ENCODE results near the gene AVPR1B. TPM values are rescaled to one million over a fixed set of nuclear protein-coding genes. Genes with fewer than 3 reads are reported as not detected.

The AVPR1B gene
- total RNA-seq, 1 experiment from 2014 or later = 0.22 TPM

GRCh38 chr1:206105464-206105995 is 11.7 kb downstream of the AVPR1B start:
- no peak for TF ChIP-seq EZH2phosphoT487 (IDR thresholded peaks at IDR 0.05; ENCODE audit: borderline replicate concordance, low read length)
- TF ChIP-seq EZH2 (IDR thresholded peaks at IDR 0.05; ENCODE audit: low read length, unreplicated experiment) = no peak
- no peak for TF ChIP-seq CTCF (conservative IDR thresholded peaks at IDR 0.05; ENCODE audit: low read depth, low read length)
- Histone ChIP-seq H3K27ac (ENCODE audit: low read length) (no peak overlapping the region), H3F3A (ENCODE audit: low read length, unreplicated experiment) (no peaks in the 10 kb centered on the region), H3K79me2 (ENCODE audit: low read length) (no peaks in the 10 kb centered on the region), H3K4me3 (ENCODE audit: low read length) (no peak overlapping the region), H3K36me3 (ENCODE audit: low read depth, low read length) (no peaks in the 10 kb centered on the region), H3K27me3 (ENCODE audit: low read length) (peaks cover 24% of the 10 kb centered on the region), H3K4me1 (ENCODE audit: insufficient read depth, low read length) (no peaks in the 10 kb centered on the region), H2AFZ (ENCODE audit: low read length) (no peak overlapping the region), H3K4me2 (ENCODE audit: low read length) (no peak overlapping the region), H4K20me1 (ENCODE audit: low read length) (no peaks in the 10 kb centered on the region), H3K9ac (ENCODE audit: low read length) (no peak overlapping the region), H3K9me2 (replicated peaks; ENCODE audit: low read length) (no peaks in the 10 kb centered on the region), H3K9me3 (ENCODE audit: low read length) (no peaks in the 10 kb centered on the region)
- ChIA-PET POLR2A (ENCODE audit: unreplicated experiment) (no interaction called here), CTCF (interaction anchor here (1.0 to 1.9 kb wide), 4 partner anchors 63 to 187 kb away, joined by 3 to 17 read pairs (median 8); no protein-coding TSS in a partner anchor)
- ATAC-seq (no peak), DNase-seq (peak; percentile 38)
- intact Hi-C loops (cut with micrococcal nuclease) = no loop called here
- BruUV-seq (replicated peaks) = no TSS peak

- H3K36me3 ChIP-seq (ENCODE audit: low read depth, low read length) = no peaks in the 10 kb centered on the region
- H3K4me3 ChIP-seq (ENCODE audit: low read length) = no peak overlapping the region
- POLR2A ChIA-PET (ENCODE audit: unreplicated experiment) = no interaction called here
- no peak overlapping the region for H3K9ac ChIP-seq (ENCODE audit: low read length)
- intact Hi-C loops (cut with micrococcal nuclease) = no loop called here
- no peaks in the 10 kb centered on the region for H3F3A ChIP-seq (ENCODE audit: low read length, unreplicated experiment)
- peaks cover 39% of the 10 kb centered on the region for H3K27me3 ChIP-seq (ENCODE audit: low read length)
- H3K9me3 ChIP-seq (ENCODE audit: low read length) = no peaks in the 10 kb centered on the region
- DNase-seq (no peak), ATAC-seq (no peak)
- H3K79me2 ChIP-seq (ENCODE audit: low read length) = no peaks in the 10 kb centered on the region
- CTCF ChIA-PET = no interaction called here
- H3K27ac ChIP-seq (ENCODE audit: low read length) = no peak overlapping the region
- H4K20me1 ChIP-seq (ENCODE audit: low read length) = no peaks in the 10 kb centered on the region
- H3K4me1 ChIP-seq (ENCODE audit: insufficient read depth, low read length) = no peaks in the 10 kb centered on the region
- TF ChIP-seq CTCF (conservative IDR thresholded peaks at IDR 0.05; ENCODE audit: low read depth, low read length) = no peak
- TF ChIP-seq EZH2phosphoT487 (IDR thresholded peaks at IDR 0.05; ENCODE audit: borderline replicate concordance, low read length) = no peak
- TF ChIP-seq EZH2 (IDR thresholded peaks at IDR 0.05; ENCODE audit: low read length, unreplicated experiment) = no peak
- BruUV-seq (replicated peaks) = no TSS peak
- H3K4me2 ChIP-seq (ENCODE audit: low read length) = no peak overlapping the region
- no peak overlapping the region for H2AFZ ChIP-seq (ENCODE audit: low read length)
- H3K9me2 ChIP-seq (replicated peaks; ENCODE audit: low read length) = no peaks in the 10 kb centered on the region
Measured at GRCh38 chr1:206103979-206104378, 13.2 kb downstream of the AVPR1B start.

GRCh38 chr1:206102292-206102936 is 14.8 kb downstream of the AVPR1B start:
- H2AFZ ChIP-seq (ENCODE audit: low read length) = no peak overlapping the region
- no peaks in the 10 kb centered on the region for H4K20me1 ChIP-seq (ENCODE audit: low read length)
- ChIA-PET POLR2A (ENCODE audit: unreplicated experiment) (no interaction called here), CTCF (interaction anchor here (0.6 kb wide), 1 partner anchor 178 kb away, joined by 3 read pairs; no protein-coding TSS in a partner anchor)
- intact Hi-C loops (cut with micrococcal nuclease) = no loop called here
- peaks cover 50% of the 10 kb centered on the region for H3K27me3 ChIP-seq (ENCODE audit: low read length)
- no peaks in the 10 kb centered on the region for H3K4me1 ChIP-seq (ENCODE audit: insufficient read depth, low read length)
- H3K9me3 ChIP-seq (ENCODE audit: low read length) = no peaks in the 10 kb centered on the region
- no peak for TF ChIP-seq EZH2 (IDR thresholded peaks at IDR 0.05; ENCODE audit: low read length, unreplicated experiment)
- no peak for TF ChIP-seq CTCF (conservative IDR thresholded peaks at IDR 0.05; ENCODE audit: low read depth, low read length)
- no peak for TF ChIP-seq EZH2phosphoT487 (IDR thresholded peaks at IDR 0.05; ENCODE audit: borderline replicate concordance, low read length)
- no peak overlapping the region for H3K4me2 ChIP-seq (ENCODE audit: low read length)
- H3K9ac ChIP-seq (ENCODE audit: low read length) = no peak overlapping the region
- no TSS peak for BruUV-seq (replicated peaks)
- no peak for ATAC-seq
- no peak overlapping the region for H3K27ac ChIP-seq (ENCODE audit: low read length)
- no peak overlapping the region for H3K4me3 ChIP-seq (ENCODE audit: low read length)
- H3F3A ChIP-seq (ENCODE audit: low read length, unreplicated experiment) = no peaks in the 10 kb centered on the region
- H3K9me2 ChIP-seq (replicated peaks; ENCODE audit: low read length) = no peaks in the 10 kb centered on the region
- no peaks in the 10 kb centered on the region for H3K36me3 ChIP-seq (ENCODE audit: low read depth, low read length)
- no peak for DNase-seq
- no peaks in the 10 kb centered on the region for H3K79me2 ChIP-seq (ENCODE audit: low read length)

Measured in PC-3 (cell line).